GM12874 (cell line): ENCODE results near the gene F2R.

Experiments used
- TF ChIP-seq, protein P1 (sequence below): IDR thresholded peaks from 2 replicates; pipeline ENCODE4 v1.5.1; 2011; ENCODE audit warnings: low read depth, mild to moderate bottlenecking, control low read depth, low read length, moderate library complexity; ENCODE audit not compliant: insufficient read depth

Gene F2R

DNA sequence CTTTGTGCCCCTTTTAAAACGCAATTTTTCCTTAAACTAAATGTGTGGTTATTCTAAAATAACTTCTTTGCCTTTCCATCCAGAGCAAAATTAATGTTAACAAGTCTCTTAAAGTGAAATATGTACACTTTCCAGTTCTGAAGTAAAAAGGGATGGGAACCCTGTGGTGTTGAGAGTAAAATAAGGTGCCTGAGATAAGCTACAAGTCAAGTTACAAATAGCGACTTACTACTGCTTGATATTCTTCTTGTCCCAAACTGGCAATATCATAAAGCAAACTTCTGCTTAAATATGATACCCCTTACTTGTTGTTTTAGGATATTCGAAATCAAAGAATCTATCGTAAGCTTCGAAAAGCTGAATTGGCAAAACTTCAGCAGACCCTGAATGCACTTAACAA, 18.3 kb upstream of the F2R start:
- TF ChIP-seq, protein P1, sequence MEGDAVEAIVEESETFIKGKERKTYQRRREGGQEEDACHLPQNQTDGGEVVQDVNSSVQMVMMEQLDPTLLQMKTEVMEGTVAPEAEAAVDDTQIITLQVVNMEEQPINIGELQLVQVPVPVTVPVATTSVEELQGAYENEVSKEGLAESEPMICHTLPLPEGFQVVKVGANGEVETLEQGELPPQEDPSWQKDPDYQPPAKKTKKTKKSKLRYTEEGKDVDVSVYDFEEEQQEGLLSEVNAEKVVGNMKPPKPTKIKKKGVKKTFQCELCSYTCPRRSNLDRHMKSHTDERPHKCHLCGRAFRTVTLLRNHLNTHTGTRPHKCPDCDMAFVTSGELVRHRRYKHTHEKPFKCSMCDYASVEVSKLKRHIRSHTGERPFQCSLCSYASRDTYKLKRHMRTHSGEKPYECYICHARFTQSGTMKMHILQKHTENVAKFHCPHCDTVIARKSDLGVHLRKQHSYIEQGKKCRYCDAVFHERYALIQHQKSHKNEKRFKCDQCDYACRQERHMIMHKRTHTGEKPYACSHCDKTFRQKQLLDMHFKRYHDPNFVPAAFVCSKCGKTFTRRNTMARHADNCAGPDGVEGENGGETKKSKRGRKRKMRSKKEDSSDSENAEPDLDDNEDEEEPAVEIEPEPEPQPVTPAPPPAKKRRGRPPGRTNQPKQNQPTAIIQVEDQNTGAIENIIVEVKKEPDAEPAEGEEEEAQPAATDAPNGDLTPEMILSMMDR: no peak

DNA sequence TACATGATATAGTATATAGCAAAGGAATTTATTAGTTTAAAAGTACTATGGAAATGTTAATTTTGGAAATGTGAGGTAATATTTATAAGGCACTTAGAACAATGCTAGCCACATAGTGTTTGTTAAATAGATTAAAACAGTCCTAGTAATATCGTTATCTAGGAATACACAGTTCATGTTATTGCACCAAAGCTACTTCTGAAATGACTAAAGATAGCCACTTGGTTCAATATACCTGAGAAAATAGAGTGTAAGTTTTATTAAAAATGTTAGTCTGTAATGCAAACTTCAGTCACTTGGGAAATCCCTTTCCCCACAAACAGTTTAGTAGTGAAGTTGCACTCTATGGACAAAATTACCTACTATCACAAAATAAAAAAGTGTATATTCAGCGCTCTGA, 15.4 kb upstream of the F2R start:
- TF ChIP-seq, protein P1: no peak

DNA sequence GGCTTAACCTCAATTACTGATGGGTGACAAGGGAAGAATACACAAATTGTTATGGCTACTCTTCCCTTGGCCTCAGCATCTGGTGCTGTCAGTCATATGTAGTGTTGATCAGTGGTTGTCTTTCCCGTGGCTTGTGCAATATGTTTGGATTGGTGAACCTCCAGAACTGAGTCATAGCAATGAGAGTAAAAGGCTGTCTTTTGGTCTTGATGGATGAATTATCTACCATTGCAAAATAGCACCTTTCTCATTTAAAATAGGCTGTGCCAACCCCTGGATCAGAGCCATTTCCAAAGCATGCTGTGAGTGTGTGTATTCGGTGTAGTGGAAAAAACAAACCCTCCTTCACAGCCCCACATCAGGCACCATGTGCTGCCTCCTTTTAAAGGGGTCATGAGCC, 14.6 kb upstream of the F2R start:
- TF ChIP-seq, protein P1: no peak

DNA sequence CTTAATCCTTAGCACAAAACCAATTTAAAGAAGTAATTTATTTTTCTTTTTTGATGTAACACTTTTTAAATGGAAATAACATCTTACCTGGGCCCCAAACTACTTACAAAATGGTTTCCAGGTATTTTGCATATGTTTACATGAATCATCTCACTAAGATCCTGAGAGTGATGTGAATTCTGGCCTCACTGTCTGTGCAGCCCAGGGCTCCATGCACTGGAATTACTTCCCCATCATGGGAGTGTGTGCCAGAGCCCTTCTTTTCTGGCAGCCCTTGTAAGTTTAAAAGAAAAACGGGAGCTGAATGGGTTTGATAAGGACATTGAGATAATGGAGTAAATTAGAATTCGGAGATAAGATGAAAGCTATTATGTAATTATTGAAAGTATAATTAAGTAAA, 12.2 kb upstream of the F2R start:
- TF ChIP-seq, protein P1: no peak

DNA sequence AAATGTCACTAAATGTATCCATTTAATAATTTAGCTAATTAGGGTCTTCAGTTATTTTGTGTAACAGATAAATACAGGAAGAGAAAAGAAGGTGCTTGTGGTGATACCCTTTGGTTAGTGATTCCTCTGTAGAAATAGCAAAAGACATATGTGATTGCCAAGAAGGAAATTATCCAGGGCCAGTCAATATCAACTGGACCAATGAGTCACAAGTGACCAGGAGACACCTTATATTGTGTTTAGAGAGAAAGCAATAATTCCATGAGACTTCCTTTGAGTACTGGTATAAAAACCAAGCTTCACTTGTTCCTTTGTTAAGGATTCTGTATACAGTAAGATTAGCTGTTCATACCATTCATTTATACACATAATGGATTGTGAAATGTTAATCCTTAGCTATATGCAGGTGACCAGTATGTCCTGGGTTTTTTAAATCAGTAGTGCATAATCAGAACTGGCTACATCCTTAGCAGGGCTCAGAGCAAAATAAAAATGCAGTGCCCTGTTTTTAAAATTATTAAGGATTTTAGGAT, 11.7 kb upstream of the F2R start:
- TF ChIP-seq, protein P1: no peak

DNA sequence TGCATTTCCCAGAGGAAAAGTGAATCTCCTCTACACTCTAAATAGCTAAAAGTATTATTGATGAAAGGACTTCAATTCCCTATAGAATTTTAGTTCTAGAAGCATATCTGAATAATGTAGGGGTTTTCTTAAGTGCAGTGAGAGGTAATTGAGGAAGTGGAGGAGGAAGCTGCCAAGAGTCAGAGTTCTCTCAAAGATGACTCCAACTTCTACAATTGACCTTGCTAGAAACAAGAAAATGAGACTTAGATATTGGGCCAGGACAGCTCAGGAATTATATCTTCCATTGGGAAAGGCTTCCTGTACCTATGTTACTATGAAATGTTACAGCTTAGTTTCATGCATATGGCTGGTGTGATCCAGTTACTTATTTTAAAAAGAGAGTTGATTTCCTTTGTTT, 10.4 kb upstream of the F2R start:
- TF ChIP-seq, protein P1: no peak

DNA sequence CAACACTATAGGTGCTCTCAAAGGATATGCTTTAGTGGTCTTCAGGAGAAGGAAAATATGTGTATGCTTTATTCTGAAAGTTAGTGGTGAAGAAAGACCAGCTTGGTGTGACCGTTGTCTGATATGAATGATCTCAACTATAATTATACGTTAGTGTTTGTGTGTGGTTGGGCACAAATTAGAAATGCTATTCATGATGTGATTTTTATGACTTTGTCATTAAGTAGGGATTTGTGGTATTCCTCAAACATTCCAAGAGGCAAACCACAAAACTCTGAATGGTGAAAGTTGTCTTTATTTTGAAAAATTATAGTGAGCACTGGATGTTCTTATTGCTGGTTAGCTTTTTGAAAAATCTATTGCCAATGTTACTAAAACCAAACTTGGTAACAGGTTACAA, 6.2 kb upstream of the F2R start:
- TF ChIP-seq, protein P1: no peak
